Heart left ventricle (tissue), 16 donors: ENCODE results near the gene WNT7A. TPM values are rescaled to one million over a fixed set of nuclear protein-coding genes. Genes with fewer than 3 reads are reported as not detected.
A peak's percentile ranks its signal among the peaks of the same experiment; 100 is the strongest.

Source experiments
- ATAC-seq, 4 donors: fragments of 200-7000 bp; cut with Tn5 transposase; one replicate each; pipeline ENCODE4 v1.9.1; 2020 to 2022; ENCODE audit warnings: moderate library complexity in 4 of 4, mild to moderate bottlenecking in 3 of 4, moderate number of reproducible peaks in 1 of 4
- DNase-seq, 5 donors: peaks; one replicate each; pipeline ENCODE4 v3.0.0-alpha.2; 2020
- H3K27ac ChIP-seq, 12 donors: fragments of 200-600 bp; sonication (generic) in 4 of 12; one replicate each; pipeline versions ENCODE4 v1.5.0 to v1.8.0; 2016 to 2022; ENCODE audit warnings: mild to moderate bottlenecking in 2 of 12
- H3K27me3 ChIP-seq, 9 donors: fragments of 200-600 bp; sonication (generic) in 2 of 9; one replicate each; pipeline versions ENCODE4 v1.5.1 to v1.8.0; 2016 to 2022; ENCODE audit warnings: mild to moderate bottlenecking in 3 of 9
- H3K36me3 ChIP-seq, 9 donors: fragments of 200-600 bp; sonication (generic) in 2 of 9; one replicate each; pipeline versions ENCODE4 v1.5.0 to v1.8.0; 2018 to 2022; ENCODE audit warnings: mild to moderate bottlenecking in 2 of 9
- H3K4me1 ChIP-seq, 12 donors: fragments of 200-600 bp; sonication (generic) in 4 of 12; one replicate each; pipeline versions ENCODE4 v1.5.0 to v1.8.0; 2016 to 2022; ENCODE audit warnings: mild to moderate bottlenecking in 3 of 12
- H3K4me3 ChIP-seq, 12 donors: fragments of 200-600 bp; sonication (generic) in 4 of 12; one replicate each; pipeline versions ENCODE4 v1.5.0 to v1.8.0; 2017 to 2022; ENCODE audit warnings: mild to moderate bottlenecking in 9 of 12, moderate library complexity in 4 of 12
- H3K9me3 ChIP-seq, 12 donors: fragments of 200-600 bp; sonication (generic) in 4 of 12; one replicate each; pipeline versions ENCODE4 v1.5.0 to v1.8.0; 2016 to 2022; ENCODE audit warnings: mild to moderate bottlenecking in 1 of 12
- CTCF ChIP-seq, 12 donors: fragments of 200-600 bp; sonication (generic) in 4 of 12; IDR thresholded peaks; one replicate each; pipeline versions ENCODE4 v1.5.0 to v1.8.0; 2018 to 2022; ENCODE audit warnings: antibody characterized with exemption in 12 of 12, mild to moderate bottlenecking in 5 of 12
- POLR2A ChIP-seq, 2 donors: fragments of 450-650 bp; IDR thresholded peaks; one replicate each; pipeline ENCODE4 v1.6.1; 2017; ENCODE audit warnings: antibody characterized with exemption in 2 of 2, mild to moderate bottlenecking in 2 of 2, moderate library complexity in 2 of 2
- WGBS, 4 donors: extraction: QIAGEN DNeasy Blood & Tissue Kit in 2 of 4; methylation state at CpG; one replicate each; pipeline versions ENCODE4 v1.1.5 to v1.1.7; 2013 to 2018; 5-methylcytosine and 5-hydroxymethylcytosine counted together
- intact Hi-C, 10 donors: fragments of 100-400 bp; cut with DNase I; formaldehyde crosslinking; loops; one replicate each; pipeline versions ENCODE4 v1.11.1 to v1.14.2; 2022
- polyA plus RNA-seq, 2 donors: library from polyadenylated mRNA; stranded (reverse); fragments of 200-250 nt; gene quantifications; one replicate each; pipeline ENCODE4 v1.2.3, GENCODE V29; 2013
- total RNA-seq, 9 donors: library from RNA; depleted of rRNA in 2 of 9; stranded (reverse); fragments of >200 nt in 2 of 9; fragmentation: NEBNext Ultra II Directional in 3 of 9; extraction: Animal tissue kit (Norgen Biotek cat#: 25700) in 3 of 9; gene quantifications; one replicate each; pipeline versions ENCODE4 v1.1.0 to v1.2.4, GENCODE V29; 2016 to 2023
- donor health status: ischemic (EF 13 %, LVEDD 7.1; RV severe dilation, severe dysfunction).
- donor health status: healthy with polysubstance abuse.
- donor health status: DM: no; HTN: yes; CAD: no.
- donor health status: DM: no; HTN: no; CAD: no.
- donor health status: ischemic (EF 25% LVEDD 6.9; RV normal size, moderate dysfunction).
- donor health status: ischemic (EF 25% LVEDD 5.7; RV mildly dilated, moderate dysfunction).
- donor health status: healthy.
- donor health status: DM: yes; HTN: yes; CAD: no.
- donor health status: ischemic (EF 35%, LVEDD 5.7; RV mildly dilated, moderate dysfunction).
- donor health status: nonischemic (EF 11% LVEDD 7.7; RV severe dilation, severe dysfunction).
- donor health status: DM: yes; HTN: yes; CAD: no.
- donor health status: PGD.
- donor health status: ischemic (EF 29% LVEDD 5.4; RV normal size, mild dysfunction).
- donor health status: nonischemic (EF 23%, LVEDD 6.1; RV moderate dilation, normal function).

The WNT7A gene
- total and polyA plus RNA-seq, 11 donors = not detected

- peak overlapping the region in 9 of 12 donors; percentile 22 to 83 (median 66) for H3K27ac ChIP-seq
- 1 to 2% (median 1%) methylated on average over 77 to 86 of the region's 86 CpGs for WGBS, 4 donors
- ATAC-seq = peak; percentile 99
- H3K36me3 ChIP-seq = no peaks in the 10 kb centered on the region
- peaks cover 0 to 13% (median 2%) of the 10 kb centered on the region in 12 donors for H3K9me3 ChIP-seq
- intact Hi-C loops = loop anchor here (1.0 to 10.0 kb wide), 13 partner anchors 217 to 572 kb away; partner anchors contain the start of genes LSM3 (in 6 of the 10), XPC (in 6 of the 10), TMEM43 (in 5 of the 10) and CHCHD4 (in 2 of the 10)
- TF ChIP-seq CTCF (IDR thresholded peaks at IDR 0.05) (no peak), POLR2A (IDR thresholded peaks at IDR 0.05) (peak; percentile 18 to 80)
- H3K4me3 ChIP-seq = peak overlapping the region; percentile 32 to 78 (median 66)
- H3K4me1 ChIP-seq = peaks cover 0 to 27% (median 12%) of the 10 kb centered on the region in 12 donors
- no peaks in the 10 kb centered on the region for H3K27me3 ChIP-seq
- peak; percentile 93 to 97 (median 94) for DNase-seq
Observed at GRCh38 chr3:13895155-13896105, 15.6 kb upstream of the WNT7A start.

- whole genome bisulfite sequencing, 4 donors = 26 to 44% (median 34%) methylated on average over 20 of the region's 20 CpGs
- Histone ChIP-seq H3K4me1 (peaks cover 0 to 30% (median 12%) of the 10 kb centered on the region in 12 donors), H3K9me3 (peaks cover 0 to 10% (median 0%) of the 10 kb centered on the region in 12 donors), H3K4me3 (peak overlapping the region in 11 of 12 donors; percentile 55 to 78 (median 67)), H3K36me3 (no peaks in the 10 kb centered on the region), H3K27me3 (no peaks in the 10 kb centered on the region), H3K27ac (peak overlapping the region in 4 of 12 donors; percentile 39 to 83 (median 70))
- intact Hi-C loops = loop anchor here (1.0 to 10.0 kb wide), 12 partner anchors 218 to 573 kb away; partner anchors contain the start of genes LSM3 (in 6 of the 10), XPC (in 6 of the 10), TMEM43 (in 5 of the 10) and CHCHD4 (in 2 of the 10)
- DNase-seq (no peak), ATAC-seq (no peak)
- TF ChIP-seq POLR2A (IDR thresholded peaks at IDR 0.05) (no peak), CTCF (IDR thresholded peaks at IDR 0.05) (no peak)
Observed at GRCh38 chr3:13894807-13895154, 14.9 kb upstream of the WNT7A start.

DNA sequence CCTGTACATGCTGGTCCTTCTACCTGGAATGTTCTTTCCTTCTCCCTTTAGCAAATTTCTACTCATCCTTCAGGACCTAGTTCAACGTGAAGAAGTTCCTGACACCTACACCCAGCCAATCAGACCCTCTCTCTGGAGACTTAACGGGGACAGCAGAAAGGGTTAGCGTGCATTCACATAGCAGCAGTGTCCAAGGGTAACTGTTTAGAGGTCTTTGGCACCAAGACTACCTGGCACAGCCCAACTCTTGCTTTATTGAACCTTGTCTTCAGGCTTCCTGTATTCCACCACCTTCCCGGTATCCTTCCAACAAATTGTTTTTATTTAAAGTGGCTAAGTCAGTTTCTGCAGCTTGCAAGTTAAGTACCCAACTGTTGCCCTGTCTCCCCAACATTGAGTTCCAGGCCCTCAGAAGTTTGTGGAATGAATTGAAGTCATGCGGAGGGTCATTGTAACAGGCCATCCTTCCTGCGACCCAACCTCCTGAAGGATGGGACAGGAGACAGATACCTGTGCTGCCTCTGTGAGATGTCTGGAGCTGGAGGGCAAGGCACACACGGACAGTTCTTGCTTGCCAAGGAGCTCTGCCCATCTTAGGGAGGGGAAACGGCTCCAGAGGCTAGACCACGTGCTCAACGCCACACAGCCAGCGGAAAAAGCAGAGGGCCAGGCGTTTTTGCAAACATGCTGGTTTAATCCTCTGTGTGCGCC lies 14.4 kb upstream of the WNT7A start:
- TF ChIP-seq POLR2A (IDR thresholded peaks at IDR 0.05) (no peak), CTCF (IDR thresholded peaks at IDR 0.05) (no peak)
- no peaks in the 10 kb centered on the region for H3K27me3 ChIP-seq
- ATAC-seq (no peak), DNase-seq (no peak)
- H3K4me3 ChIP-seq = peak overlapping the region in 2 of 12 donors; percentile 63 to 68
- peaks cover 0 to 10% (median 0%) of the 10 kb centered on the region in 12 donors for H3K9me3 ChIP-seq
- no peaks in the 10 kb centered on the region for H3K36me3 ChIP-seq
- peak overlapping the region in 1 of 12 donors; percentile 39 for H3K27ac ChIP-seq
- intact Hi-C loops = loop anchor here in 7 of 10 donors (10.0 kb wide), 6 partner anchors 221 to 571 kb away; partner anchors contain the start of genes CHCHD4 (in 2 of the 7), LSM3 (in 2 of the 7), TMEM43 (in 2 of the 7) and XPC (in 2 of the 7)
- 54 to 63% (median 55%) methylated on average over 12 to 13 of the region's 13 CpGs for WGBS, 4 donors
- H3K4me1 ChIP-seq = peaks cover 0 to 30% (median 12%) of the 10 kb centered on the region in 12 donors
